EL (cell line): Measurements from ENCODE around the gene MRPS22.
"Not testable (repeated sequence)": the region's sequence is repeated elsewhere in the genome, so short reads cannot be mapped to it uniquely, and the experiment has no call there.

Source experiments
- DNase-seq: peaks from one replicate; pipeline ENCODE4 v3.0.0-alpha.2; 2016

The MRPS22 gene

DNA sequence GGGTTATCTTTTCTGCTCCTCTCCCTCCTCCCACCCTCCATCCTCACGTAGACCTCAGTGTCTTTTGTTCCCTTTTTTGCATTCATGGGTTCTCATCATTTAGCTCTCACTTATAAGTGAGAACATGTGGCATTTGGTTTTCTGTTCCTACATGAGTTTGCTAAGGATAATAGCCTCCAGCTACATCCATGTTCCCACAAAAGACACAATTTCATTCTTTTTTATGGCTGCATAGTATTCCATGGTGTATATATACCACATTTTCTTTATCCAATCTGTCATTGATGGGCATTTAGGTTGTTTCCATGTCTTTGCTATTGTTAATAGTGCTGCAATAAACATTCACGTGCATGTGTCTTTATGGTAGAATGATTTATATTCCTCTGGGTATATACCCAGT is 57.3 kb downstream of the MRPS22 start:
- DNase-seq = not testable (repeated sequence)
